ENCODE data around the gene PLOD2. TPM values are rescaled to one million over a fixed set of nuclear protein-coding genes. Genes with fewer than 3 reads are reported as not detected.

The PLOD2 gene
- total RNA-seq, 1 donor from 2014 or later = 29.2 TPM

DNA sequence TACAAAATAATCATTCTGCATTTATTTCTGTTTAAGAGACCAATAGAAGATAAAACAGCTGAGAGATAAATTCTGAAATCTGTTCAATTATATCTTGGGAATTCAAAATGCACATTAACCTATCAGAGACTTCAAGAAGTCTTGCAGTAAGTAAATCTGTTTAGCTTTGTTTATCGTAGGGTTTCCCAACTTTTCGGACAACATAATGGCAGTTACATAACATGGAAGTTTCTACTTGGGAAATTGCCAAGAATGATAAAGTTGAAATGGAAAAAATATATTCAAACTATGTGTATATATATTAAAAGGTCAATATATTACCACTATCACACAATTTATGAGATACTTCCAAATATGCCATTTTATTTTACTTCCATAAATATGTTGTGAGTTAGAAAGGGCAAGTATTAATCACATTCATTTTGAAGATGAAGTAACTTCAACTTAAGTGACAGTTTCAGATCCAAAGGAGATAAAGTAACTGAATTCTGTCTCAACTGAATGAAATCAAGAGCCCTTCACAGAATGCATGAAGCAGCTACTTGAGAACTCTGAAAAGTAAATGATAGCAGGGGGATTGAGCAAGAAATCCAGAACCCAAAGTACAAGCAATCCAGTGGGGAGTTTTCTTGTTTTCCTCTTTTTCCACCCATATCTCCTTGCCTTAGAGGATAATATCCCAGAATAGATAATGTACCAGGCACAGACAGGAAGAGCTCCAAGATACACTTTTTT lies 108.8 kb downstream of the PLOD2 start:
- H3K27ac ChIP-seq = no peak overlapping the region
- no peaks in the 10 kb centered on the region for H3K4me1 Mint-ChIP-seq
- no peaks in the 10 kb centered on the region for H3K36me3 Mint-ChIP-seq
- no peaks in the 10 kb centered on the region for H3K9me3 ChIP-seq (ENCODE audit: low read depth)
- H3K27me3 Mint-ChIP-seq (ENCODE audit: insufficient read depth, low read depth) = no peaks in the 10 kb centered on the region
- H3F3A ChIP-seq (ENCODE audit: low read depth) = no peaks in the 10 kb centered on the region
- no peak for TF ChIP-seq EZH2phosphoT487 (IDR thresholded peaks at IDR 0.05)
- no peak for TF ChIP-seq EZH2 (IDR thresholded peaks at IDR 0.05)
- TF ChIP-seq, protein P1, sequence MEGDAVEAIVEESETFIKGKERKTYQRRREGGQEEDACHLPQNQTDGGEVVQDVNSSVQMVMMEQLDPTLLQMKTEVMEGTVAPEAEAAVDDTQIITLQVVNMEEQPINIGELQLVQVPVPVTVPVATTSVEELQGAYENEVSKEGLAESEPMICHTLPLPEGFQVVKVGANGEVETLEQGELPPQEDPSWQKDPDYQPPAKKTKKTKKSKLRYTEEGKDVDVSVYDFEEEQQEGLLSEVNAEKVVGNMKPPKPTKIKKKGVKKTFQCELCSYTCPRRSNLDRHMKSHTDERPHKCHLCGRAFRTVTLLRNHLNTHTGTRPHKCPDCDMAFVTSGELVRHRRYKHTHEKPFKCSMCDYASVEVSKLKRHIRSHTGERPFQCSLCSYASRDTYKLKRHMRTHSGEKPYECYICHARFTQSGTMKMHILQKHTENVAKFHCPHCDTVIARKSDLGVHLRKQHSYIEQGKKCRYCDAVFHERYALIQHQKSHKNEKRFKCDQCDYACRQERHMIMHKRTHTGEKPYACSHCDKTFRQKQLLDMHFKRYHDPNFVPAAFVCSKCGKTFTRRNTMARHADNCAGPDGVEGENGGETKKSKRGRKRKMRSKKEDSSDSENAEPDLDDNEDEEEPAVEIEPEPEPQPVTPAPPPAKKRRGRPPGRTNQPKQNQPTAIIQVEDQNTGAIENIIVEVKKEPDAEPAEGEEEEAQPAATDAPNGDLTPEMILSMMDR (IDR thresholded peaks at IDR 0.05) = no peak
- H3K9me3 Mint-ChIP-seq = no peaks in the 10 kb centered on the region
- no peaks in the 10 kb centered on the region for H3K27me3 ChIP-seq
- no peak overlapping the region for H3K4me3 Mint-ChIP-seq
- DNase-seq (ENCODE audit: low spot score) = no peak
- H3K4me1 ChIP-seq = no peaks in the 10 kb centered on the region
- no peak overlapping the region for H3K4me3 ChIP-seq
- no peak overlapping the region for H3K4me2 ChIP-seq
- no peak overlapping the region for H3K27ac Mint-ChIP-seq
- no peak overlapping the region for H3K9ac ChIP-seq
- no peak overlapping the region for H2AFZ ChIP-seq (replicated peaks)
- H3K36me3 ChIP-seq = no peaks in the 10 kb centered on the region
- H4K20me1 ChIP-seq (ENCODE audit: low read depth) = no peaks in the 10 kb centered on the region
- H3K79me2 ChIP-seq (ENCODE audit: low read depth) = no peaks in the 10 kb centered on the region

DNA sequence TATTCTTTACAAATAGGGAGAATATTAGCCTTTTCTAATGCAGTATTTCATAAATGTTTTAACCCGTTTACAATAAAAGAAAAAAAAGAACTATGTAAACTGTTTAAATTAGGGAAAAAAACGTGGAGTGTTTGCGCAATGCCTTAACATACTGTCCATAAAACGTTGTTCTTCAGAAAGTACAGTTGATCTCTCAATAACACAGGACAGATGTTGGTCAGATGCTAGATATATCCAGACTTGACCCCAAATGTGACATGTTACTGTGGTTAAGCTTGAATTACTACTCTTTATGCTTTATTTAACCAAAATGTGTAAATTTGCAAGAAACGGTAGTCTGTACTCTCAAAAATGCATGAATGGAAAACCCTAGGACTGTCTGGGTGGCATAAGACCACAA lies 110.3 kb downstream of the PLOD2 start:
- DNase-seq (ENCODE audit: low spot score) = no peak
- Mint-ChIP-seq H3K36me3 (no peaks in the 10 kb centered on the region), H3K4me3 (no peak overlapping the region), H3K27ac (no peak overlapping the region), H3K4me1 (no peaks in the 10 kb centered on the region), H3K27me3 (ENCODE audit: insufficient read depth, low read depth) (no peaks in the 10 kb centered on the region), H3K9me3 (peaks cover 2% of the 10 kb centered on the region)
- Histone ChIP-seq H3K4me2 (no peak overlapping the region), H3K4me1 (no peaks in the 10 kb centered on the region), H3K36me3 (no peaks in the 10 kb centered on the region), H4K20me1 (ENCODE audit: low read depth) (no peaks in the 10 kb centered on the region), H3F3A (ENCODE audit: low read depth) (no peaks in the 10 kb centered on the region), H2AFZ (replicated peaks) (no peak overlapping the region), H3K79me2 (ENCODE audit: low read depth) (no peaks in the 10 kb centered on the region), H3K27me3 (no peaks in the 10 kb centered on the region), H3K27ac (no peak overlapping the region), H3K9ac (no peak overlapping the region), H3K4me3 (no peak overlapping the region), H3K9me3 (ENCODE audit: low read depth) (no peaks in the 10 kb centered on the region)
- TF ChIP-seq EZH2phosphoT487 (IDR thresholded peaks at IDR 0.05) (no peak), EZH2 (IDR thresholded peaks at IDR 0.05) (no peak)
- TF ChIP-seq, protein P1 (IDR thresholded peaks at IDR 0.05) = no peak

DNA sequence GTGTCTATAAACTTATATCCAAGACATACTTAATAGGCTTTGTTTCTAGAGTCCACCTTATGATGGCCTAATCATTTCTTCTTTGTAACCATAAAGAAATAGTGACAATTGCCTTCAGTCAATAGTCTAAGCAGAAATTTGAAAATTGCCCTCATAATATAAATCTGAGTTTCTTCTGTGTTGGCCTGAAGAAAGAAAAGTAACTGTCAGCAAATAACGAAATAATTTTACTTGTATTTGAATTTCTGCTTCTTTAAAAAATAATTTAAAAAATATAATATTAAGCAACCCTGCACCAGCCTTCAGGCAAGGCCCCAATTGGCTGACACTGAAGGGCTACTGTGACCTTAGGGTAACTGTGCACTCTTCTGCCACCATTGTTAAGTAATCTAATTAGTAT lies 113.5 kb downstream of the PLOD2 start:
- Mint-ChIP-seq H3K36me3 (no peaks in the 10 kb centered on the region), H3K27ac (no peak overlapping the region), H3K27me3 (ENCODE audit: insufficient read depth, low read depth) (no peaks in the 10 kb centered on the region), H3K4me1 (no peaks in the 10 kb centered on the region), H3K9me3 (peaks cover 4% of the 10 kb centered on the region), H3K4me3 (no peak overlapping the region)
- no peak overlapping the region for H3K4me2 ChIP-seq
- H3K27ac ChIP-seq = no peak overlapping the region
- H3K9ac ChIP-seq = no peak overlapping the region
- H4K20me1 ChIP-seq (ENCODE audit: low read depth) = no peaks in the 10 kb centered on the region
- no peaks in the 10 kb centered on the region for H3F3A ChIP-seq (ENCODE audit: low read depth)
- H3K4me1 ChIP-seq = no peaks in the 10 kb centered on the region
- DNase-seq (ENCODE audit: low spot score) = no peak
- no peaks in the 10 kb centered on the region for H3K9me3 ChIP-seq (ENCODE audit: low read depth)
- TF ChIP-seq, protein P1 (IDR thresholded peaks at IDR 0.05) = no peak
- TF ChIP-seq EZH2phosphoT487 (IDR thresholded peaks at IDR 0.05) = no peak
- no peak for TF ChIP-seq EZH2 (IDR thresholded peaks at IDR 0.05)
- H3K27me3 ChIP-seq = no peaks in the 10 kb centered on the region
- no peak overlapping the region for H3K4me3 ChIP-seq
- H3K79me2 ChIP-seq (ENCODE audit: low read depth) = no peaks in the 10 kb centered on the region
- no peak overlapping the region for H2AFZ ChIP-seq (replicated peaks)
- H3K36me3 ChIP-seq = no peaks in the 10 kb centered on the region
